ENCODE measurements around the gene NAT8L. TPM values are rescaled to one million over a fixed set of nuclear protein-coding genes. Genes with fewer than 3 reads are reported as not detected.

NAT8L gene
- total and polyA plus RNA-seq, 2 of the 13 experiments (the other 11 are each of a cell fraction or from before 2014, with no cell fraction given), result 2.2 to 3.3 TPM

DNA sequence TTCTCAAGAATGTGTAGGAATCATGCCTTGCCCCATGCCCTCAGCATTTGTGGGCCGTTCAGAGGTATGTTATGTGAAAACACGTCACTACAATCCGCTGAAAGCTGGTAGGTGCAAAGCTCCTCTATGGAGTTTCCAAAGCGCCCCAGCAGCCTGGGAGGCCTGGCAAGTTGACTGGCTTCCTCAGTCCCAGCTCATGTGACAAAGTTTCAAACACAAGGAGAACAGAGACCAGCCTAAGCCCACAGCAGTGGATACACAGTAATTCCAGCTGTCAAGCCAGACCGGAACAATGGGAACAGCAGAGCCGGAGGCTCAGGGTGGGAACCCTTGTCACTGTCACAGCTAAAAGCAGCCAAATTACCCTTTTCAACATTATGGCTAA lies 33.5 kb downstream of the NAT8L start:
- in situ Hi-C loops (cut with HindIII; ENCODE audit: extremely low pct_ligation_motif_present, low pct_unique_long_range_greater_than_20kb) (no loop called here), intact Hi-C loops (cut with micrococcal nuclease; ENCODE audit: unreplicated experiment) (no loop called here)
- BruUV-seq (replicated peaks), result no TSS peak
- ChIA-PET POLR2A (no interaction called here), CTCF (ENCODE audit: low intra/inter-chr PET ratio, low total read pairs) (no interaction called here)
- Histone ChIP-seq H3K27ac (ENCODE audit: extremely low read length, insufficient read depth, low read length) (no peak overlapping the region), H4K20me1 (ENCODE audit: insufficient read depth, low read length) (no peaks in the 10 kb centered on the region), H3K36me3 (replicated peaks in 1 of 2; ENCODE audit: control insufficient read depth in 1 of 2, insufficient read depth in 2 of 2, low read length in 2 of 2) (no peaks in the 10 kb centered on the region), H3K4me2 (ENCODE audit: low read depth, low read length) (peak overlapping the region; percentile 60; the same call in 1 of the 2 replicates), H3K27me3 (ENCODE audit: control insufficient read depth in 1 of 2, insufficient read depth in 2 of 2, low read length in 2 of 2) (peaks cover 4 to 15% of the 10 kb centered on the region in 2 experiments; a peak in 2 of 5 replicates), H3K9me3 (ENCODE audit: low read length) (peaks cover 5% of the 10 kb centered on the region; the same call in 1 of the 2 replicates), H2AFZ (ENCODE audit: low read length) (no peak overlapping the region), H3K4me1 (ENCODE audit: insufficient read depth, low read length) (peaks cover 48% of the 10 kb centered on the region), H3K79me2 (ENCODE audit: insufficient read depth, low read length) (no peaks in the 10 kb centered on the region), H3K4me3 (replicated peaks in 1 of 3; ENCODE audit: insufficient read depth in 1 of 3, low read depth in 2 of 3, low read length in 3 of 3) (no peak overlapping the region), H3K9ac (ENCODE audit: insufficient read depth, low read depth, low read length) (no peak overlapping the region)
- ATAC-seq (peak; percentile 30; the same call in 2 of the 3 replicates), DNase-seq (ENCODE audit: low spot score) (no peak), FAIRE-seq (no peak)
- no peak for TF ChIP-seq ZNF552 (CRISPR knock-in tag; IDR thresholded peaks at IDR 0.05; ENCODE audit: borderline replicate concordance)
- TF ChIP-seq, protein P1, sequence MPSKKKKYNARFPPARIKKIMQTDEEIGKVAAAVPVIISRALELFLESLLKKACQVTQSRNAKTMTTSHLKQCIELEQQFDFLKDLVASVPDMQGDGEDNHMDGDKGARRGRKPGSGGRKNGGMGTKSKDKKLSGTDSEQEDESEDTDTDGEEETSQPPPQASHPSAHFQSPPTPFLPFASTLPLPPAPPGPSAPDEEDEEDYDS (CRISPR knock-in tag; IDR thresholded peaks at IDR 0.05), result no peak
- TF ChIP-seq SUZ12 (IDR thresholded peaks at IDR 0.05; ENCODE audit: low read depth, low read length), result no peak
- TF ChIP-seq ZFP62 (CRISPR knock-in tag; IDR thresholded peaks at IDR 0.05), result no peak
- TF ChIP-seq ZNF616 (CRISPR knock-in tag; IDR thresholded peaks at IDR 0.05; ENCODE audit: low read depth), result no peak
- TF ChIP-seq, protein P2, sequence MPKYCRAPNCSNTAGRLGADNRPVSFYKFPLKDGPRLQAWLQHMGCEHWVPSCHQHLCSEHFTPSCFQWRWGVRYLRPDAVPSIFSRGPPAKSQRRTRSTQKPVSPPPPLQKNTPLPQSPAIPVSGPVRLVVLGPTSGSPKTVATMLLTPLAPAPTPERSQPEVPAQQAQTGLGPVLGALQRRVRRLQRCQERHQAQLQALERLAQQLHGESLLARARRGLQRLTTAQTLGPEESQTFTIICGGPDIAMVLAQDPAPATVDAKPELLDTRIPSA (CRISPR knock-in tag; IDR thresholded peaks at IDR 0.05; ENCODE audit: borderline replicate concordance), result no peak
- no peak for TF ChIP-seq FOSL2 (CRISPR knock-in tag; IDR thresholded peaks at IDR 0.05)
- TF ChIP-seq, protein P3, sequence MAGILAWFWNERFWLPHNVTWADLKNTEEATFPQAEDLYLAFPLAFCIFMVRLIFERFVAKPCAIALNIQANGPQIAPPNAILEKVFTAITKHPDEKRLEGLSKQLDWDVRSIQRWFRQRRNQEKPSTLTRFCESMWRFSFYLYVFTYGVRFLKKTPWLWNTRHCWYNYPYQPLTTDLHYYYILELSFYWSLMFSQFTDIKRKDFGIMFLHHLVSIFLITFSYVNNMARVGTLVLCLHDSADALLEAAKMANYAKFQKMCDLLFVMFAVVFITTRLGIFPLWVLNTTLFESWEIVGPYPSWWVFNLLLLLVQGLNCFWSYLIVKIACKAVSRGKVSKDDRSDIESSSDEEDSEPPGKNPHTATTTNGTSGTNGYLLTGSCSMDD (CRISPR knock-in tag; IDR thresholded peaks at IDR 0.05), result no peak
- no peak for TF ChIP-seq ZNF33B (CRISPR knock-in tag; IDR thresholded peaks at IDR 0.05)
- WGBS (ENCODE audit: low lambda C conversion rate), result 52% methylated on average over 6 of the region's 6 CpGs
